ENCODE results near the gene TCF7. TPM values are rescaled to one million over a fixed set of nuclear protein-coding genes. Genes with fewer than 3 reads are reported as not detected.
A peak's percentile ranks its signal among the peaks of the same experiment; 100 is the strongest.

Gene TCF7
- total RNA-seq, 6 experiments from 2014 or later: 0.99 to 3.9 (median 3.2) TPM

GRCh38 chr5:134143431-134143830, 28.9 kb downstream of the TCF7 start:
- peaks cover 38% of the 10 kb centered on the region for H3K4me1 Mint-ChIP-seq (ENCODE audit: low read depth)
- TF ChIP-seq, protein P1, sequence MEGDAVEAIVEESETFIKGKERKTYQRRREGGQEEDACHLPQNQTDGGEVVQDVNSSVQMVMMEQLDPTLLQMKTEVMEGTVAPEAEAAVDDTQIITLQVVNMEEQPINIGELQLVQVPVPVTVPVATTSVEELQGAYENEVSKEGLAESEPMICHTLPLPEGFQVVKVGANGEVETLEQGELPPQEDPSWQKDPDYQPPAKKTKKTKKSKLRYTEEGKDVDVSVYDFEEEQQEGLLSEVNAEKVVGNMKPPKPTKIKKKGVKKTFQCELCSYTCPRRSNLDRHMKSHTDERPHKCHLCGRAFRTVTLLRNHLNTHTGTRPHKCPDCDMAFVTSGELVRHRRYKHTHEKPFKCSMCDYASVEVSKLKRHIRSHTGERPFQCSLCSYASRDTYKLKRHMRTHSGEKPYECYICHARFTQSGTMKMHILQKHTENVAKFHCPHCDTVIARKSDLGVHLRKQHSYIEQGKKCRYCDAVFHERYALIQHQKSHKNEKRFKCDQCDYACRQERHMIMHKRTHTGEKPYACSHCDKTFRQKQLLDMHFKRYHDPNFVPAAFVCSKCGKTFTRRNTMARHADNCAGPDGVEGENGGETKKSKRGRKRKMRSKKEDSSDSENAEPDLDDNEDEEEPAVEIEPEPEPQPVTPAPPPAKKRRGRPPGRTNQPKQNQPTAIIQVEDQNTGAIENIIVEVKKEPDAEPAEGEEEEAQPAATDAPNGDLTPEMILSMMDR (IDR thresholded peaks at IDR 0.05): no peak
- H3K27me3 Mint-ChIP-seq (ENCODE audit: insufficient read depth): peaks cover 2% of the 10 kb centered on the region
- H3K36me3 Mint-ChIP-seq (ENCODE audit: low read depth): no peaks in the 10 kb centered on the region
- H3K4me3 Mint-ChIP-seq: no peak overlapping the region
- no peaks in the 10 kb centered on the region for H3K9me3 Mint-ChIP-seq
- no peak overlapping the region for H3K27ac Mint-ChIP-seq
- DNase-seq: no peak

GRCh38 chr5:134143944-134144941, 29.8 kb downstream of the TCF7 start:
- peaks cover 2% of the 10 kb centered on the region; the same call in 1 of the 2 replicates for H3K27me3 Mint-ChIP-seq (ENCODE audit: insufficient read depth)
- no peak overlapping the region for H3K27ac Mint-ChIP-seq
- H3K36me3 Mint-ChIP-seq (ENCODE audit: low read depth): peaks cover 4% of the 10 kb centered on the region; the same call in 1 of the 2 replicates
- no peak overlapping the region; the same call in 1 of the 2 replicates for H3K4me3 Mint-ChIP-seq
- peaks cover 29% of the 10 kb centered on the region for H3K4me1 Mint-ChIP-seq (ENCODE audit: low read depth)
- DNase-seq: no peak
- H3K9me3 Mint-ChIP-seq: no peaks in the 10 kb centered on the region
- TF ChIP-seq, protein P1 (IDR thresholded peaks at IDR 0.05): no peak

DNA sequence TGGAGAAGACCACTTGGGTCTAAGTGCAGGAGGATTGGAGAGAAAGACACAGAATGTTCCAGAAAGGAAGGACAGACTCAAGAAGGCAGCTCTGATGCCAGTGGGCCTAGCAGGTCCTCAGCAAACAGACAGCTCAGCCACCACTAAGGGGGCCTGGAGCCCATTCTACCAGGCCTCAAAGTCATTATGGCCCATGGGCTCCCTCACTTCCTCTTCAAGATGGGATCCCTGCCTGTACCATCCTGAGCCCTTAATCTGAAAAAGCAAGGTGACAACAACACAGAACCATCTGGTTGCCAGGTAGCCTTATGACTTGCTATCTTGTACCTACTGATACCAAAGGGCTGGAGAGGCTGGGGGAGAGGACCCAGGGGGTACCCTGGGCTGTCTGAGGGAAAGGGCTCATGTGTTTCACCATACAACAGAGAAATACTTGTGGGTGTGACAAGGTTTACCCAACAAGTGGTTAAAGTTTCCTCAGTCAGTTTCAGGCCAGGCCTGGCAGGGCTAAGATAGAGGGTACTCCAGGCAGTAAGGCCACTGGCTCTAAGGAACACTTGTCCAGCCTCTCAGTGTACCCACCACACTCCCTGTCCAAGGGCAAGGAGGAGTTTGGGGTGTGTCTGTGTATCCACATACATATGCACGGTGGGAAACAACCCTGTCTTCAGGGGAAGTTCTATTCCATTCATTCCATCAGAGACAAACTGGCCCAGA, 30.7 kb downstream of the TCF7 start:
- Mint-ChIP-seq H3K4me1 (ENCODE audit: low read depth) (peaks cover 26% of the 10 kb centered on the region), H3K4me3 (no peak overlapping the region), H3K9me3 (no peaks in the 10 kb centered on the region), H3K27ac (no peak overlapping the region), H3K27me3 (ENCODE audit: insufficient read depth) (peaks cover 2% of the 10 kb centered on the region; the same call in 1 of the 2 replicates), H3K36me3 (ENCODE audit: low read depth) (peaks cover 5% of the 10 kb centered on the region)
- TF ChIP-seq, protein P1 (IDR thresholded peaks at IDR 0.05): no peak
- no peak for DNase-seq

GRCh38 chr5:134145779-134146581, 31.5 kb downstream of the TCF7 start:
- H3K36me3 Mint-ChIP-seq (ENCODE audit: low read depth): peaks cover 5% of the 10 kb centered on the region
- peaks cover 2% of the 10 kb centered on the region; the same call in 1 of the 2 replicates for H3K27me3 Mint-ChIP-seq (ENCODE audit: insufficient read depth)
- no peaks in the 10 kb centered on the region for H3K9me3 Mint-ChIP-seq
- DNase-seq: peak; percentile 69
- no peak overlapping the region for H3K4me3 Mint-ChIP-seq
- H3K4me1 Mint-ChIP-seq (ENCODE audit: low read depth): peaks cover 19% of the 10 kb centered on the region
- TF ChIP-seq, protein P1 (IDR thresholded peaks at IDR 0.05): peak; percentile 97
- H3K27ac Mint-ChIP-seq: peak overlapping the region; percentile 29; the same call in 1 of the 2 replicates

All from HFFc6 (cell line).